Kidney (tissue), 14 donors: ENCODE data around the gene C1orf174. TPM values are rescaled to one million over a fixed set of nuclear protein-coding genes. Genes with fewer than 3 reads are reported as not detected.

ENCODE experiments used
- DNase-seq, 5 donors: peaks; one replicate each; pipeline ENCODE4 v3.0.0-alpha.2; 2013 to 2020
- FAIRE-seq: peaks from 2 replicates; lab custom pipeline; 2012; peaks lifted over from hg19 to GRCh38; lab: Jason Lieb, UNC
- H3K27ac ChIP-seq, 2 donors: one replicate each; pipeline ENCODE4 v1.7.0; 2013; ENCODE audit warnings: low read depth in 2 of 2, low read length in 2 of 2, inconsistent platforms in 1 of 2
- H3K27me3 ChIP-seq: one replicate; pipeline ENCODE4 v1.7.1; 2013; ENCODE audit warnings: low read length, inconsistent platforms; ENCODE audit not compliant: control insufficient read depth, insufficient read depth
- H3K36me3 ChIP-seq, 3 donors: one replicate each; pipeline versions ENCODE4 v1.7.0 to v1.7.1; 2013; ENCODE audit warnings: low read length in 3 of 3, control low read depth in 1 of 3, inconsistent platforms in 1 of 3; ENCODE audit not compliant: insufficient read depth in 3 of 3, control insufficient read depth in 2 of 3
- H3K4me1 ChIP-seq, 3 donors: one replicate each; pipeline versions ENCODE4 v1.7.0 to v1.7.1; 2013; ENCODE audit warnings: low read length in 3 of 3, inconsistent platforms in 1 of 3, low read depth in 1 of 3; ENCODE audit not compliant: control insufficient read depth in 2 of 3, insufficient read depth in 2 of 3
- H3K4me3 ChIP-seq, 3 donors: one replicate each; pipeline versions ENCODE4 v1.7.0 to v1.8.1; 2013; ENCODE audit warnings: low read length in 3 of 3, control low read depth in 1 of 3, inconsistent platforms in 1 of 3
- H3K9ac ChIP-seq, 3 donors: one replicate each; pipeline versions ENCODE4 v1.7.0 to v1.7.1; 2013; ENCODE audit warnings: low read length in 3 of 3, control low read depth in 1 of 3, inconsistent platforms in 1 of 3
- H3K9me3 ChIP-seq, 3 donors: one replicate each; pipeline versions ENCODE4 v1.7.0 to v1.7.1; 2013; ENCODE audit warnings: low read length in 3 of 3, control low read depth in 1 of 3, inconsistent platforms in 1 of 3; ENCODE audit not compliant: control insufficient read depth in 2 of 3, insufficient read depth in 1 of 3
- CTCF ChIP-seq: IDR thresholded peaks from 3 replicates; pipeline ENCODE4 v1.5.1; 2012; ENCODE audit warnings: mild to moderate bottlenecking, moderate library complexity, borderline replicate concordance; ENCODE audit not compliant: insufficient read depth; ENCODE audit errors: extremely low read depth
- intact Hi-C: fragments of 100-400 bp; cut with DNase I; formaldehyde crosslinking; loops from one replicate; pipeline ENCODE4 v1.11.1; 2022
- polyA plus RNA-seq: library from polyadenylated mRNA; stranded (reverse); fragments of 350-450 nt; fragmentation: Illumina TruSeq; extraction: RNeasy Lipid Tissue Mini Kit (QIAGEN cat#74804); gene quantifications from one replicate; pipeline ENCODE4 v1.2.3, GENCODE V29; 2014; ENCODE audit warnings: low read depth, low replicate concordance; ENCODE audit not compliant: insufficient read depth
- total RNA-seq: library from RNA; stranded (reverse); fragmentation: NEBNext Ultra II Directional; extraction: Animal tissue kit (Norgen Biotek cat#: 25700); gene quantifications from one replicate; pipeline ENCODE4 v1.2.1, GENCODE V29; 2021
- donor health status: control.
- donor health status: control.
- donor health status: control.
- donor health status: control.
- donor health status: control.
- donor health status: DM: yes; HTN: yes; CAD: no.
- donor health status: Normal renal cell carcinoma (clear cell type).

Gene C1orf174
- total and polyA plus RNA-seq, 2 donors from 2014 or later = 15.9 to 16.8 TPM

- no peak for TF ChIP-seq CTCF
- Histone ChIP-seq H3K4me3 (peak overlapping the region in 2 of 3 donors; percentile 9 to 20), H3K4me1 (peaks cover 0 to 26% (median 11%) of the 10 kb centered on the region in 3 donors), H3K27ac (peak overlapping the region; percentile 5 to 46), H3K36me3 (no peaks in the 10 kb centered on the region), H3K9ac (peak overlapping the region in 1 of 3 donors; percentile 8), H3K9me3 (peaks cover 0 to 5% (median 0%) of the 10 kb centered on the region in 3 donors), H3K27me3 (no peaks in the 10 kb centered on the region)
- intact Hi-C loops = no loop called here
- FAIRE-seq = no peak
- no peak for DNase-seq
These were observed 2.6 kb upstream of the C1orf174 start for GRCh38 chr1:3902571-3903091.

GRCh38 chr1:3902111-3902511 is 2.0 kb upstream of the C1orf174 start:
- FAIRE-seq (no peak), DNase-seq (peak in 2 of 5 donors; percentile 69 to 74)
- intact Hi-C loops = no loop called here
- Histone ChIP-seq H3K4me3 (no peak overlapping the region), H3K9ac (no peak overlapping the region), H3K27ac (peak overlapping the region in 1 of 2 donors; percentile 46), H3K36me3 (no peaks in the 10 kb centered on the region), H3K27me3 (no peaks in the 10 kb centered on the region), H3K4me1 (peaks cover 0 to 26% (median 11%) of the 10 kb centered on the region in 3 donors), H3K9me3 (peaks cover 0 to 5% (median 0%) of the 10 kb centered on the region in 3 donors)
- no peak for TF ChIP-seq CTCF

- no peak for TF ChIP-seq CTCF
- FAIRE-seq (peak; percentile 98), DNase-seq (peak; percentile 97 to 99 (median 99))
- peaks cover 0 to 26% (median 11%) of the 10 kb centered on the region in 3 donors for H3K4me1 ChIP-seq
- H3K9me3 ChIP-seq = peaks cover 0 to 5% (median 0%) of the 10 kb centered on the region in 3 donors
- H3K4me3 ChIP-seq = peak overlapping the region; percentile 55 to 87 (median 79)
- peak overlapping the region; percentile 96 to 98 for H3K27ac ChIP-seq
- peak overlapping the region in 2 of 3 donors; percentile 26 to 69 for H3K9ac ChIP-seq
- H3K36me3 ChIP-seq = no peaks in the 10 kb centered on the region
- intact Hi-C loops = no loop called here
- H3K27me3 ChIP-seq = no peaks in the 10 kb centered on the region
These were observed 977 bp upstream of the C1orf174 start for GRCh38 chr1:3900969-3901529.
